GM12891 (cell line): ENCODE measurements around the gene UGT1A6.

Experiments used
- DNase-seq: peaks from one replicate; pipeline ENCODE4 v3.0.0; 2011; ENCODE audit warnings: low spot score; ENCODE audit not compliant: insufficient read length
- FAIRE-seq: peaks from 2 replicates; lab custom pipeline; 2011; peaks lifted over from hg19 to GRCh38; lab: Jason Lieb, UNC
- PAX5 ChIP-seq: IDR thresholded peaks from 2 replicates; pipeline ENCODE4 v1.6.1; 2011; ENCODE audit warnings: low read length, moderate library complexity, mild to moderate bottlenecking; ENCODE audit not compliant: insufficient read depth, severe bottlenecking
- POLR2A ChIP-seq: IDR thresholded peaks from 2 replicates; pipeline ENCODE4 v1.6.1; 2011; ENCODE audit warnings: low read depth, low read length, control low read depth
- POLR2AphosphoS5 ChIP-seq: IDR thresholded peaks from 2 replicates; pipeline ENCODE4 v1.6.1; 2011; ENCODE audit warnings: low read depth, low read length, control low read depth
- POU2F2 ChIP-seq: IDR thresholded peaks from 2 replicates; pipeline ENCODE4 v1.6.1; 2011; ENCODE audit warnings: low read depth, mild to moderate bottlenecking, control low read depth, low read length, moderate library complexity
- SPI1 ChIP-seq: IDR thresholded peaks from 2 replicates; pipeline ENCODE4 v1.6.1; 2011; ENCODE audit warnings: low read depth, low read length, control low read depth
- TAF1 ChIP-seq: IDR thresholded peaks from 2 replicates; pipeline ENCODE4 v1.6.1; 2011; ENCODE audit warnings: low read depth, low read length, control low read depth

UGT1A6 gene

GRCh38 chr2:233754872-233755611, 62.4 kb downstream of the UGT1A6 start:
- FAIRE-seq (no peak), DNase-seq (no peak)
- no peak for TF ChIP-seq SPI1
- no peak for TF ChIP-seq POU2F2
- no peak for TF ChIP-seq TAF1
- TF ChIP-seq PAX5 = no peak
- TF ChIP-seq POLR2A = no peak
- TF ChIP-seq POLR2AphosphoS5 = no peak

GRCh38 chr2:233756429-233757081, 63.9 kb downstream of the UGT1A6 start:
- DNase-seq (no peak), FAIRE-seq (no peak)
- TF ChIP-seq POU2F2 (no peak), PAX5 (no peak), TAF1 (no peak), POLR2A (no peak), SPI1 (no peak), POLR2AphosphoS5 (no peak)

- no peak for FAIRE-seq
- no peak for TF ChIP-seq POLR2AphosphoS5
- TF ChIP-seq TAF1 = no peak
- no peak for TF ChIP-seq SPI1
- no peak for TF ChIP-seq POU2F2
- TF ChIP-seq POLR2A = no peak
- TF ChIP-seq PAX5 = no peak
- DNase-seq = no peak
Measured at GRCh38 chr2:233758141-233758540, 65.5 kb downstream of the UGT1A6 start.

GRCh38 chr2:233758849-233759248, 66.2 kb downstream of the UGT1A6 start:
- no peak for TF ChIP-seq POU2F2
- no peak for TF ChIP-seq SPI1
- TF ChIP-seq PAX5 = no peak
- no peak for TF ChIP-seq POLR2A
- no peak for TF ChIP-seq TAF1
- no peak for TF ChIP-seq POLR2AphosphoS5
- DNase-seq = no peak
- no peak for FAIRE-seq

GRCh38 chr2:233760043-233760442, 67.4 kb downstream of the UGT1A6 start, which contains the start of gene UGT1A1:
Gene UGT1A1, plus strand, starts transcription at chr2:233760270. Its CDS starts 18 bp downstream, at chr2:233760288.
- no peak for TF ChIP-seq POLR2AphosphoS5
- TF ChIP-seq POU2F2 = no peak
- no peak for TF ChIP-seq SPI1
- no peak for TF ChIP-seq PAX5
- TF ChIP-seq TAF1 = no peak
- no peak for TF ChIP-seq POLR2A
- no peak for DNase-seq
- FAIRE-seq = no peak

GRCh38 chr2:233761040-233761769, 68.5 kb downstream of the UGT1A6 start:
- DNase-seq (no peak), FAIRE-seq (no peak)
- TF ChIP-seq POU2F2 (no peak), PAX5 (no peak), TAF1 (no peak), POLR2A (no peak), SPI1 (no peak), POLR2AphosphoS5 (no peak)

- DNase-seq = no peak
- TF ChIP-seq TAF1 = no peak
- no peak for TF ChIP-seq POLR2AphosphoS5
- TF ChIP-seq POU2F2 = no peak
- TF ChIP-seq SPI1 = no peak
- TF ChIP-seq PAX5 = no peak
- FAIRE-seq = no peak
Measured at GRCh38 chr2:233764264-233764663, 71.6 kb downstream of the UGT1A6 start.

GRCh38 chr2:233764761-233765160, 72.1 kb downstream of the UGT1A6 start:
- DNase-seq = no peak
- FAIRE-seq = no peak
- TF ChIP-seq SPI1 (no peak), PAX5 (no peak), TAF1 (no peak), POLR2A (no peak), POLR2AphosphoS5 (no peak), POU2F2 (no peak)

GRCh38 chr2:233766416-233766815, 73.7 kb downstream of the UGT1A6 start:
- DNase-seq (no peak), FAIRE-seq (no peak)
- no peak for TF ChIP-seq POLR2AphosphoS5
- no peak for TF ChIP-seq POLR2A
- no peak for TF ChIP-seq SPI1
- no peak for TF ChIP-seq PAX5
- TF ChIP-seq TAF1 = no peak
- no peak for TF ChIP-seq POU2F2

GRCh38 chr2:233768076-233768475, 75.4 kb downstream of the UGT1A6 start:
- TF ChIP-seq PAX5 (no peak), SPI1 (no peak), TAF1 (no peak), POLR2A (no peak), POU2F2 (no peak), POLR2AphosphoS5 (no peak)
- FAIRE-seq = no peak
- no peak for DNase-seq
